Astrocyte of the hippocampus (primary cell): ENCODE data around the gene SMNDC1.
A peak's percentile ranks its signal among the peaks of the same experiment; 100 is the strongest.
"Not testable (repeated sequence)": the region's sequence is repeated elsewhere in the genome, so short reads cannot be mapped to it uniquely, and the experiment has no call there.

Source experiments
- DNase-seq: peaks from one replicate; pipeline ENCODE4 v3.0.0; 2011; ENCODE audit warnings: low read depth, low spot score

SMNDC1 gene

GRCh38 chr10:110284262-110284661 lies 20.5 kb downstream of the SMNDC1 start:
- DNase-seq, result no peak

GRCh38 chr10:110279407-110279986 lies 25.2 kb downstream of the SMNDC1 start:
- DNase-seq, result peak; percentile 77

- no peak for DNase-seq
Observed at GRCh38 chr10:110278562-110279406, 25.9 kb downstream of the SMNDC1 start.

GRCh38 chr10:110277591-110277990 lies 27.1 kb downstream of the SMNDC1 start:
- no peak for DNase-seq

GRCh38 chr10:110276603-110277002 lies 28.1 kb downstream of the SMNDC1 start:
- DNase-seq, result no peak

GRCh38 chr10:110275128-110275729 lies 29.5 kb downstream of the SMNDC1 start:
- DNase-seq, result no peak

GRCh38 chr10:110274647-110275046 lies 30.1 kb downstream of the SMNDC1 start:
- DNase-seq, result no peak

GRCh38 chr10:110274072-110274627 lies 30.6 kb downstream of the SMNDC1 start:
- DNase-seq, result no peak

- peak; percentile 64 for DNase-seq
Observed at GRCh38 chr10:110273474-110273873, 31.2 kb downstream of the SMNDC1 start.

- not testable (repeated sequence) for DNase-seq
Observed at GRCh38 chr10:110272995-110273394, 31.7 kb downstream of the SMNDC1 start.

- peak; percentile 54 for DNase-seq
Observed at GRCh38 chr10:110269374-110270318, 35.1 kb downstream of the SMNDC1 start.

GRCh38 chr10:110268971-110269370 lies 35.7 kb downstream of the SMNDC1 start:
- DNase-seq, result peak; percentile 16

- DNase-seq, result no peak
Observed at GRCh38 chr10:110268442-110268841, 36.3 kb downstream of the SMNDC1 start.

GRCh38 chr10:110267276-110267675 lies 37.4 kb downstream of the SMNDC1 start:
- no peak for DNase-seq

- DNase-seq, result no peak
Observed at GRCh38 chr10:110265573-110266193, 39.0 kb downstream of the SMNDC1 start.

- DNase-seq, result no peak
Observed at GRCh38 chr10:110263164-110263563, 41.6 kb downstream of the SMNDC1 start.

- peak; percentile 57 for DNase-seq
Observed at GRCh38 chr10:110260746-110261477, 43.8 kb downstream of the SMNDC1 start.

- no peak for DNase-seq
Observed at GRCh38 chr10:110259317-110259716, 45.4 kb downstream of the SMNDC1 start.

- DNase-seq, result no peak
Observed at GRCh38 chr10:110258542-110258941, 46.2 kb downstream of the SMNDC1 start.

- no peak for DNase-seq
Observed at GRCh38 chr10:110254467-110254866, 50.3 kb downstream of the SMNDC1 start.
